GM12878 (cell line): ENCODE data around the gene NPAS3. TPM values are rescaled to one million over a fixed set of nuclear protein-coding genes. Genes with fewer than 3 reads are reported as not detected.

Experiments used
- ATAC-seq: fragments of 200-7000 bp; cut with Tn5 transposase; 3 replicates; pipeline ENCODE4 v1.9.1; 2020; ENCODE audit warnings: mild to moderate bottlenecking, moderate library complexity
- BruUV-seq: library from RNA; stranded (reverse); fragments of 400-500 nt; replicated peaks from 2 replicates; lab custom pipeline; 2021; lab: Mats Ljungman, UMichigan
- CTCF ChIA-PET: fragments of 300-600 bp; sonication (Branson Sonifier 250); formaldehyde crosslinking; extraction: SDS; loops from one replicate; lab custom pipeline; 2021; ENCODE audit warnings: inconsistent platforms; lab: Yijun Ruan, JAX
- POLR2A ChIA-PET: fragments of 350-600 bp; formaldehyde crosslinking; extraction: SDS; loops from one replicate; lab custom pipeline; 2021; ENCODE audit warnings: inconsistent platforms; lab: Charles Lee
- RAD21 ChIA-PET: fragments of 300-600 bp; sonication (Branson Sonifier 250); formaldehyde crosslinking; loops from one replicate; lab custom pipeline; 2023; ENCODE audit warnings: antibody characterized with exemption; ENCODE audit not compliant: unreplicated experiment; lab: Charles Lee
- SMC1A ChIA-PET: fragments of 300-600 bp; sonication (Branson Sonifier 250); formaldehyde crosslinking; loops from one replicate; lab custom pipeline; 2023; ENCODE audit not compliant: unreplicated experiment, uncharacterized antibody; lab: Charles Lee
- DNase-seq: peaks from one replicate; pipeline ENCODE4 v3.0.0-alpha.2; 2011; ENCODE audit warnings: low read depth, low spot score
- FAIRE-seq: peaks from 3 replicates; lab custom pipeline; 2011; peaks lifted over from hg19 to GRCh38; lab: Jason Lieb, UNC
- H2AFZ ChIP-seq: 2 replicates; pipeline ENCODE4 v1.6.0; 2011; ENCODE audit warnings: low read depth, low read length, control low read depth; ENCODE audit not compliant: control insufficient read depth
- H3K27ac ChIP-seq: 2 replicates; pipeline ENCODE4 v1.5.1; 2011; ENCODE audit warnings: control low read depth; ENCODE audit not compliant: control insufficient read depth, insufficient read depth
- H3K27me3 ChIP-seq, 2 experiments: replicated peaks in 1 of 2; 2 replicates each; pipeline versions ENCODE4 v1.6.0 to v1.6.1; 2011; ENCODE audit warnings: low read length in 1 of 2; ENCODE audit not compliant: control insufficient read depth in 2 of 2, insufficient read depth in 2 of 2
- H3K36me3 ChIP-seq, 2 experiments: 2 replicates each; pipeline ENCODE4 v1.5.1; 2011; ENCODE audit warnings: low read length in 1 of 2; ENCODE audit not compliant: control insufficient read depth in 2 of 2, insufficient read depth in 2 of 2
- H3K4me1 ChIP-seq: 2 replicates; pipeline ENCODE4 v1.6.1; 2011; ENCODE audit warnings: mild to moderate bottlenecking, low read length, moderate library complexity, mixed read lengths; ENCODE audit not compliant: control insufficient read depth, insufficient read depth
- H3K4me2 ChIP-seq: 2 replicates; pipeline ENCODE4 v1.6.0; 2011; ENCODE audit warnings: control low read depth; ENCODE audit not compliant: control insufficient read depth, insufficient read depth
- H3K4me3 ChIP-seq: fragments of 200-600 bp; sonication (generic); 2 replicates; pipeline ENCODE4 v1.5.1; 2016
- H3K79me2 ChIP-seq: 2 replicates; pipeline ENCODE4 v1.6.0; 2011; ENCODE audit warnings: low read length; ENCODE audit not compliant: control insufficient read depth, insufficient read depth
- H3K9ac ChIP-seq: 2 replicates; pipeline ENCODE4 v1.8.0; 2011; ENCODE audit warnings: low read length, control low read depth, mixed read lengths; ENCODE audit not compliant: control insufficient read depth, insufficient read depth
- H3K9me3 ChIP-seq: replicated peaks from 3 replicates; pipeline ENCODE4 v1.5.1; 2011; ENCODE audit warnings: mild to moderate bottlenecking, low read length; ENCODE audit not compliant: control insufficient read depth, insufficient read depth
- H4K20me1 ChIP-seq: 2 replicates; pipeline ENCODE4 v1.6.0; 2011; ENCODE audit not compliant: control insufficient read depth, insufficient read depth
- CREB1 ChIP-seq: IDR thresholded peaks from 2 replicates; pipeline ENCODE4 v1.6.1; 2012; ENCODE audit warnings: low read depth, mild to moderate bottlenecking, inconsistent platforms
- EGR1 ChIP-seq, 2 experiments: IDR thresholded peaks; 1 replicate in 1 of 2; 2 replicates in 1 of 2; pipeline ENCODE4 v1.6.1; 2011 to 2012; ENCODE audit warnings: low read depth in 2 of 2, low read length in 2 of 2, borderline replicate concordance in 1 of 2, mild to moderate bottlenecking in 1 of 2, moderate library complexity in 1 of 2
- EP300 ChIP-seq, 2 experiments: fragments of 150-350 bp in 1 of 2; IDR thresholded peaks; 2 replicates each; pipeline ENCODE4 v1.6.1; 2011 to 2012; ENCODE audit warnings: low read depth in 2 of 2, low read length in 2 of 2, borderline replicate concordance in 1 of 2, improper control_type of control experiment in 1 of 2, inconsistent platforms in 1 of 2; ENCODE audit not compliant: control insufficient read depth in 1 of 2
- HDGF ChIP-seq: fragments of 450-650 bp; IDR thresholded peaks from 2 replicates; pipeline ENCODE4 v1.6.1; 2016; ENCODE audit warnings: antibody characterized with exemption
- MEF2B ChIP-seq: fragments of 450-650 bp; IDR thresholded peaks from 2 replicates; pipeline ENCODE4 v1.6.1; 2018; ENCODE audit warnings: mild to moderate bottlenecking, moderate library complexity; ENCODE audit not compliant: partially characterized antibody, poor library complexity, severe bottlenecking
- MXI1 ChIP-seq: fragments of 150-350 bp; IDR thresholded peaks from 2 replicates; pipeline ENCODE4 v1.6.1; 2011; ENCODE audit warnings: low read depth, mild to moderate bottlenecking, inconsistent platforms, low read length, improper control_type of control experiment
- NFIC ChIP-seq: IDR thresholded peaks from 2 replicates; pipeline ENCODE4 v1.6.1; 2012; ENCODE audit warnings: low read depth, mild to moderate bottlenecking, inconsistent platforms, low read length, moderate library complexity
- PAX8 ChIP-seq: fragments of 450-650 bp; IDR thresholded peaks from 2 replicates; pipeline ENCODE4 v1.6.1; 2017; ENCODE audit warnings: mild to moderate bottlenecking, moderate library complexity
- POLR2A ChIP-seq: IDR thresholded peaks from 2 replicates; pipeline ENCODE4 v1.6.1; 2011; ENCODE audit warnings: low read depth, mild to moderate bottlenecking, low read length
- STAT3 ChIP-seq: IDR thresholded peaks from 2 replicates; pipeline ENCODE4 v1.6.1; 2011; ENCODE audit warnings: low read depth, low read length, improper control_type of control experiment
- WGBS: methylation state at CpG from one replicate; pipeline ENCODE4 v1.1.6; 2016; ENCODE audit warnings: low lambda C conversion rate; ENCODE audit not compliant: insufficient replicate concordance, insufficient coverage; ENCODE audit errors: missing lambda C conversion rate; 5-methylcytosine and 5-hydroxymethylcytosine counted together
- in situ Hi-C: fragments of 300-500 bp; cut with MboI; formaldehyde crosslinking; loops from 9 replicates; pipeline ENCODE4 v1.14.3; 2018; ENCODE audit warnings: mixed read lengths
- intact Hi-C: fragments of 100-400 bp; cut with micrococcal nuclease; formaldehyde crosslinking; loops from one replicate; pipeline ENCODE4 v1.14.2; 2022; ENCODE audit not compliant: unreplicated experiment
- polyA plus RNA-seq, 11 experiments: library from polyadenylated mRNA; depleted of rRNA in 4 of 11; unstranded in 6 of 11; stranded (reverse) in 5 of 11; fragments of >200 nt; fragmentation: Nextera tagmentation in 4 of 11; fragmentation: Illumina TruSeq in 1 of 11; extraction: Ambion mirVana in 4 of 11; extraction: Trizol in 1 of 11; gene quantifications; 1 replicate in 1 of 11; 2 replicates in 10 of 11; pipeline versions ENCODE4 v1.2.1 to v1.2.3, GENCODE V29; 2011 to 2016; ENCODE audit warnings: inconsistent platforms in 2 of 11, missing spikeins in 2 of 11, low read depth in 1 of 11
- total RNA-seq, 4 experiments: library from RNA; depleted of rRNA in 3 of 4; stranded (reverse); fragments of >200 nt in 3 of 4; fragmentation: Illumina TruSeq in 1 of 4; extraction: Trizol in 1 of 4; gene quantifications; 2 replicates each; pipeline versions ENCODE4 v1.2.1 to v1.2.3, GENCODE V29; 2013 to 2021
- TF ChIP-seq, protein P1 (sequence below): IDR thresholded peaks from 2 replicates; pipeline ENCODE4 v1.6.1; 2012; ENCODE audit warnings: mild to moderate bottlenecking, low read depth, low read length
- TF ChIP-seq, protein P2 (sequence below): IDR thresholded peaks from 2 replicates; pipeline ENCODE4 v1.6.1; 2011; ENCODE audit warnings: borderline replicate concordance, low read depth, mild to moderate bottlenecking, moderate library complexity, mixed read lengths, low read length; ENCODE audit not compliant: insufficient read depth; ENCODE audit errors: extremely low read length
- TF ChIP-seq, protein P3 (sequence below), 3 experiments: IDR thresholded peaks in 2 of 3; conservative IDR thresholded peaks in 1 of 3; 2 replicates each; pipeline ENCODE4 v1.5.1; 2011; ENCODE audit warnings: low read depth in 3 of 3, low read length in 3 of 3, mild to moderate bottlenecking in 3 of 3, control low read depth in 2 of 3, moderate library complexity in 2 of 3, inconsistent platforms in 1 of 3, mixed read lengths in 1 of 3; ENCODE audit not compliant: control insufficient read depth in 2 of 3, insufficient read depth in 1 of 3; ENCODE audit errors: extremely low read depth in 1 of 3
- TF ChIP-seq, protein P4 (sequence below): fragments of 150-350 bp; IDR thresholded peaks from 2 replicates; pipeline ENCODE4 v1.6.1; 2016; ENCODE audit warnings: low read depth, low read length

The NPAS3 gene
- total and polyA plus RNA-seq, 10 of the 15 experiments (the other 5 are each of a cell fraction or from before 2014, with no cell fraction given) = under 0.01 to 2.7 (median 0.03) TPM; not detected in 6

DNA sequence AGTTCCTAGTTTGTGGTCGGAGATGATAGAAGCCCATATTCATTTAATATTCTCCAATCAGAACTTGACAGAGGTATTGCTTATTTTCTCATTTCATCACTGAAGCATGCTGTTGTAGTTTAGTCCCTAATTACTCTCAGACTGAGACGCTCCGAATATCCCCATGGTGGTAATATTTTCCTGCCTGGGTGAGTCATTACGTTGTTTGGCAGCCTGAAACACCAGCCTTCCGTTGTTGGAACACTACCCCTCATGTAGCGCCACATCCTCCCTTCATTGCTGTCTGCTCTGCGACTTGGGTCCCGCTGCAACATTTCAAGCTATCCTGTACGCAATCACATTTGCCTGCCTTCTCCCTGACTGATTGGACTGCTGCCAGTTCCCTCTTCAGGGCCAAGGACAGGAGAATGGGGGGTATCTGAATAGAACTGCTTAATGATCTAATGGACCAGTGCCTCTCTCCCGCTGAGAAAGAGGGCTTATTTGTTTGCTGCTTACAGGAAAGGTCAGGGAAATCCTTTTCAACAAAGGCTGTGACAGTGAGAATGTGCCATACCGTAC lies 369.1 kb downstream of the NPAS3 start:
- Histone ChIP-seq H3K27me3 (no peaks in the 10 kb centered on the region), H3K36me3 (no peaks in the 10 kb centered on the region), H3K79me2 (no peaks in the 10 kb centered on the region), H4K20me1 (no peaks in the 10 kb centered on the region), H3K27ac (no peak overlapping the region), H2AFZ (no peak overlapping the region), H3K9ac (no peak overlapping the region), H3K4me3 (no peak overlapping the region), H3K4me2 (no peak overlapping the region), H3K9me3 (no peaks in the 10 kb centered on the region), H3K4me1 (no peaks in the 10 kb centered on the region)
- 33% methylated on average over 11 of the region's 11 CpGs for WGBS
- TF ChIP-seq PAX8 = no peak
- TF ChIP-seq HDGF = no peak
- TF ChIP-seq, protein P1, sequence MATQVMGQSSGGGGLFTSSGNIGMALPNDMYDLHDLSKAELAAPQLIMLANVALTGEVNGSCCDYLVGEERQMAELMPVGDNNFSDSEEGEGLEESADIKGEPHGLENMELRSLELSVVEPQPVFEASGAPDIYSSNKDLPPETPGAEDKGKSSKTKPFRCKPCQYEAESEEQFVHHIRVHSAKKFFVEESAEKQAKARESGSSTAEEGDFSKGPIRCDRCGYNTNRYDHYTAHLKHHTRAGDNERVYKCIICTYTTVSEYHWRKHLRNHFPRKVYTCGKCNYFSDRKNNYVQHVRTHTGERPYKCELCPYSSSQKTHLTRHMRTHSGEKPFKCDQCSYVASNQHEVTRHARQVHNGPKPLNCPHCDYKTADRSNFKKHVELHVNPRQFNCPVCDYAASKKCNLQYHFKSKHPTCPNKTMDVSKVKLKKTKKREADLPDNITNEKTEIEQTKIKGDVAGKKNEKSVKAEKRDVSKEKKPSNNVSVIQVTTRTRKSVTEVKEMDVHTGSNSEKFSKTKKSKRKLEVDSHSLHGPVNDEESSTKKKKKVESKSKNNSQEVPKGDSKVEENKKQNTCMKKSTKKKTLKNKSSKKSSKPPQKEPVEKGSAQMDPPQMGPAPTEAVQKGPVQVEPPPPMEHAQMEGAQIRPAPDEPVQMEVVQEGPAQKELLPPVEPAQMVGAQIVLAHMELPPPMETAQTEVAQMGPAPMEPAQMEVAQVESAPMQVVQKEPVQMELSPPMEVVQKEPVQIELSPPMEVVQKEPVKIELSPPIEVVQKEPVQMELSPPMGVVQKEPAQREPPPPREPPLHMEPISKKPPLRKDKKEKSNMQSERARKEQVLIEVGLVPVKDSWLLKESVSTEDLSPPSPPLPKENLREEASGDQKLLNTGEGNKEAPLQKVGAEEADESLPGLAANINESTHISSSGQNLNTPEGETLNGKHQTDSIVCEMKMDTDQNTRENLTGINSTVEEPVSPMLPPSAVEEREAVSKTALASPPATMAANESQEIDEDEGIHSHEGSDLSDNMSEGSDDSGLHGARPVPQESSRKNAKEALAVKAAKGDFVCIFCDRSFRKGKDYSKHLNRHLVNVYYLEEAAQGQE = no peak
- no peak for TF ChIP-seq EP300 (IDR thresholded peaks at IDR 0.05; ENCODE audit: borderline replicate concordance in 1 of 2, control insufficient read depth in 1 of 2, low read depth in 2 of 2, low read length in 2 of 2)
- TF ChIP-seq, protein P2, sequence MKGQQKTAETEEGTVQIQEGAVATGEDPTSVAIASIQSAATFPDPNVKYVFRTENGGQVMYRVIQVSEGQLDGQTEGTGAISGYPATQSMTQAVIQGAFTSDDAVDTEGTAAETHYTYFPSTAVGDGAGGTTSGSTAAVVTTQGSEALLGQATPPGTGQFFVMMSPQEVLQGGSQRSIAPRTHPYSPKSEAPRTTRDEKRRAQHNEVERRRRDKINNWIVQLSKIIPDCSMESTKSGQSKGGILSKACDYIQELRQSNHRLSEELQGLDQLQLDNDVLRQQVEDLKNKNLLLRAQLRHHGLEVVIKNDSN = no peak
- TF ChIP-seq MEF2B = no peak
- TF ChIP-seq STAT3 = no peak
- TF ChIP-seq POLR2A = no peak
- no peak for TF ChIP-seq NFIC
- TF ChIP-seq, protein P3, sequence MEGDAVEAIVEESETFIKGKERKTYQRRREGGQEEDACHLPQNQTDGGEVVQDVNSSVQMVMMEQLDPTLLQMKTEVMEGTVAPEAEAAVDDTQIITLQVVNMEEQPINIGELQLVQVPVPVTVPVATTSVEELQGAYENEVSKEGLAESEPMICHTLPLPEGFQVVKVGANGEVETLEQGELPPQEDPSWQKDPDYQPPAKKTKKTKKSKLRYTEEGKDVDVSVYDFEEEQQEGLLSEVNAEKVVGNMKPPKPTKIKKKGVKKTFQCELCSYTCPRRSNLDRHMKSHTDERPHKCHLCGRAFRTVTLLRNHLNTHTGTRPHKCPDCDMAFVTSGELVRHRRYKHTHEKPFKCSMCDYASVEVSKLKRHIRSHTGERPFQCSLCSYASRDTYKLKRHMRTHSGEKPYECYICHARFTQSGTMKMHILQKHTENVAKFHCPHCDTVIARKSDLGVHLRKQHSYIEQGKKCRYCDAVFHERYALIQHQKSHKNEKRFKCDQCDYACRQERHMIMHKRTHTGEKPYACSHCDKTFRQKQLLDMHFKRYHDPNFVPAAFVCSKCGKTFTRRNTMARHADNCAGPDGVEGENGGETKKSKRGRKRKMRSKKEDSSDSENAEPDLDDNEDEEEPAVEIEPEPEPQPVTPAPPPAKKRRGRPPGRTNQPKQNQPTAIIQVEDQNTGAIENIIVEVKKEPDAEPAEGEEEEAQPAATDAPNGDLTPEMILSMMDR (IDR thresholded peaks at IDR 0.05 in 2 of 3, conservative IDR thresholded peaks at IDR 0.05 in 1 of 3; ENCODE audit: control insufficient read depth in 2 of 3, extremely low read depth in 1 of 3, insufficient read depth in 1 of 3, low read depth in 3 of 3, low read length in 3 of 3) = no peak
- TF ChIP-seq CREB1 = no peak
- no peak for TF ChIP-seq EGR1 (IDR thresholded peaks at IDR 0.05; ENCODE audit: borderline replicate concordance in 1 of 2, low read depth in 2 of 2, low read length in 2 of 2)
- TF ChIP-seq, protein P4, sequence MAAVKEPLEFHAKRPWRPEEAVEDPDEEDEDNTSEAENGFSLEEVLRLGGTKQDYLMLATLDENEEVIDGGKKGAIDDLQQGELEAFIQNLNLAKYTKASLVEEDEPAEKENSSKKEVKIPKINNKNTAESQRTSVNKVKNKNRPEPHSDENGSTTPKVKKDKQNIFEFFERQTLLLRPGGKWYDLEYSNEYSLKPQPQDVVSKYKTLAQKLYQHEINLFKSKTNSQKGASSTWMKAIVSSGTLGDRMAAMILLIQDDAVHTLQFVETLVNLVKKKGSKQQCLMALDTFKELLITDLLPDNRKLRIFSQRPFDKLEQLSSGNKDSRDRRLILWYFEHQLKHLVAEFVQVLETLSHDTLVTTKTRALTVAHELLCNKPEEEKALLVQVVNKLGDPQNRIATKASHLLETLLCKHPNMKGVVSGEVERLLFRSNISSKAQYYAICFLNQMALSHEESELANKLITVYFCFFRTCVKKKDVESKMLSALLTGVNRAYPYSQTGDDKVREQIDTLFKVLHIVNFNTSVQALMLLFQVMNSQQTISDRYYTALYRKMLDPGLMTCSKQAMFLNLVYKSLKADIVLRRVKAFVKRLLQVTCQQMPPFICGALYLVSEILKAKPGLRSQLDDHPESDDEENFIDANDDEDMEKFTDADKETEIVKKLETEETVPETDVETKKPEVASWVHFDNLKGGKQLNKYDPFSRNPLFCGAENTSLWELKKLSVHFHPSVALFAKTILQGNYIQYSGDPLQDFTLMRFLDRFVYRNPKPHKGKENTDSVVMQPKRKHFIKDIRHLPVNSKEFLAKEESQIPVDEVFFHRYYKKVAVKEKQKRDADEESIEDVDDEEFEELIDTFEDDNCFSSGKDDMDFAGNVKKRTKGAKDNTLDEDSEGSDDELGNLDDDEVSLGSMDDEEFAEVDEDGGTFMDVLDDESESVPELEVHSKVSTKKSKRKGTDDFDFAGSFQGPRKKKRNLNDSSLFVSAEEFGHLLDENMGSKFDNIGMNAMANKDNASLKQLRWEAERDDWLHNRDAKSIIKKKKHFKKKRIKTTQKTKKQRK = no peak
- no peak for TF ChIP-seq MXI1
- no TSS peak for BruUV-seq
- SMC1A ChIA-PET = no interaction called here
- POLR2A ChIA-PET = no interaction called here
- DNase-seq (no peak), ATAC-seq (no peak), FAIRE-seq (no peak)
- intact Hi-C loops = no loop called here
- in situ Hi-C loops = no loop called here
- CTCF ChIA-PET = no interaction called here
- RAD21 ChIA-PET = no interaction called here
